Subcutaneous adipose tissue (tissue), 4 donors: Measurements from ENCODE around the gene BAHD1. TPM values are rescaled to one million over a fixed set of nuclear protein-coding genes. Genes with fewer than 3 reads are reported as not detected.

ENCODE experiments used
- CTCF ChIP-seq: fragments of 450-650 bp; IDR thresholded peaks from one replicate; pipeline ENCODE4 v1.5.1; 2016; ENCODE audit warnings: low read depth, mild to moderate bottlenecking, control low read depth, antibody characterized with exemption, moderate library complexity
- total RNA-seq, 4 donors: library from RNA; depleted of rRNA; stranded (reverse); fragments of >200 nt; gene quantifications; one replicate each; pipeline ENCODE4 v1.1.0, GENCODE V29; 2016

The BAHD1 gene
- total RNA-seq, 4 donors from 2014 or later: 4.1 to 17.1 (median 9.1) TPM

DNA sequence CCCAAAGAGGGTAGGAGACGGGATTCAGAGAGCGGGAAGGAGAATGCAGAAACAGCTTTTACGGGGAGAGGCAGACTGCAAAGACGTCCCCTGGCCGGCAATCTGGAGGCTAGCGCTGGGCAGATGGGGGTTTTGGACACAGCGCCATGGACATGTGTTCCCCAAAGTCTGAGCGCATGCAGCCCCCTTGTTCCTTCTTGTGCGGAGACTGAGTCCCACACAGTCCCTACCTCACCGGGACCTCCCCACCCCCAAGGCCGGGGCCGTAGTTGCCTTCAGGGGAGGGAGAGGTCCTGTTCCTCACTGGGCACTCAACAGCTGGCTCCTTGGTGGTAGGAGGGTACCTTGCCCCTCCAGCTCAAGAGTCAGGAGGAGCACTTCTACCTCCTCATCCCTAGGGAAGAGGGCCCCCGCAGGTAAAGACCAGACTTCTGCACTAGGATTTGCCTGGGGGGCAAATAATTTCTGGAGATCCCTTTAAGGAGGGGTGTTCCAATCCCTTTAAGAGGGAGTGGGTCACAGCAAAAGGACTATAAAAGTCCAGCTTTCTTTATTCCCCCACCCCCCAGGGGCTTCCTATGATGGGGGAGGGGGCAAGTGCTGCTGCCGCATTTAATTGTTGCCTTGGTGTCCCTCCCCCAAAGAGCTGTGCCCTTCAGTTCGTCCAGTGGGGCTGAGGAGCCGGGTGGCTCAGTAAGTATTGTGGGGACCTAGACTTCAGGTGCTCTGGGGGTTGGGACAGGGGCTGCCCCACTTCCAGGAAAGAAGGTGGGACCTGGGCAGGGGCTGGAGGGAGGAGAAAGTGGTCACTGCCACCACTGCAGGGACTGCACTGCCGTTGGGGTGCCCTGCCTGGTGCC is 3.6 kb upstream of the BAHD1 start:
- TF ChIP-seq CTCF: no peak

DNA sequence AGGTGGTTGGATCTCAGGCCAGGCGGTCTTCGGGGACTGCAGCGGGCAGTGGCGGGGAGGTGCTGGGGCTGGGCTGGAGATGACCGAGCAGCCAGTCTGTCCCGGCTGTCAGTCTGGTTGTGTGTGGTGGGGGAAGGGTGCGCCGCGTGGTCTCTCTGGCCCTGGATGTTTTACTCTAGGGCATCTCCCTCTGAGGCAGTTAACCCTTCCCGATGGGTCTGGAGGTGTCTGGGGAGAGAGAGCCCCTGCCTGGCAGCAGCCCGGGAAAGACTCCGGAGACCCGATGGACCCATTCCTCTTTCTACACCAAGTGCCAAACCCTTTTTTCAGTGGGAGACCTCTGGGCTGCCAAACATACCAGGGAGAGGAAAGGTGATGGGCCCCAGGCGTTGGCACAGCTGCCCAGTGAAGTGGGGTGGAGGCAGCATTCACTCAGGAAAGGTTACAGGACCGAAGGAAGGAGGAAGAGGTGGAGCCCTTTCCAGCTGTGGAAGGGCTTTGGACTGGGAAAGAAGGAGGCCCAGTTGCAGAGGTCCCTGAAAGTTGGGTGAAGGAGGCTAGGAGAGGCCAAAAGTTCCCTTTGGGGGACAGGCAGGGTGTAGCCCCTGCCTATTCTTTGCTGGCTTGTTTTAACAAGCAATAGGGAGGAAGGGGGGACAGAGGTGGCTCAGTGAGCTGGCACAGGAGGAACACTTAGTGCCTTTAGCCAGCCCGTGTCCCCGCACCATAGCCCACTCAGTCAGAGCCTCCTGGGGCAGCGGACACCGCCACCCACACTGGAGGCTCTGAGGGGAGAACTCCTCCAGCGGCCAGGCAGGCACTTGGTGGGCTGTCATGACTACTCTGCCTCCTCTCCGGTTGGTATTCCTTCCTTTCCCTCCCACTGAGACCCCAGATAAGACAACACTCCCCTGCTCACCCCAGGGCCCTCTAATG is 2.7 kb upstream of the BAHD1 start:
- TF ChIP-seq CTCF: no peak

DNA sequence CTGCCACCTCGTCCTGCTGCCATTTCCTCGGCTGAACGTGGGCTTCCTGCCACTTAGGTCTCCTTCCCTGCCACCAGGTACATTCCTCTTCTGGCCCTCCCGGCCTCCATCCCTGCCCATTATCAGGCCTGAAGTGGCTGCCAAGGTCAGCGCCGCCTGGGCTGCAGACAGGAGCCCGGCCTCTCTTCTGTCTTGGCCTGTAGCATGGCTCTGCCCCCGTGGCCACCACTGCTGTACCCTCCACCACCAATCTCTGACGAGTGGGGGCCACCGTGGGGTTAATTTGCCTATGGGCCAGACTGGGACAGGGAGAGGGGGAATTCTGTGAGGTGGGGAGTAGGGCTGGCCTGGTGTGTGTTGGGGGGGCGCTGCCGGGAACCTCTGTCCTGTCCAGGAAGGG is 2.0 kb upstream of the BAHD1 start:
- TF ChIP-seq CTCF: no peak

DNA sequence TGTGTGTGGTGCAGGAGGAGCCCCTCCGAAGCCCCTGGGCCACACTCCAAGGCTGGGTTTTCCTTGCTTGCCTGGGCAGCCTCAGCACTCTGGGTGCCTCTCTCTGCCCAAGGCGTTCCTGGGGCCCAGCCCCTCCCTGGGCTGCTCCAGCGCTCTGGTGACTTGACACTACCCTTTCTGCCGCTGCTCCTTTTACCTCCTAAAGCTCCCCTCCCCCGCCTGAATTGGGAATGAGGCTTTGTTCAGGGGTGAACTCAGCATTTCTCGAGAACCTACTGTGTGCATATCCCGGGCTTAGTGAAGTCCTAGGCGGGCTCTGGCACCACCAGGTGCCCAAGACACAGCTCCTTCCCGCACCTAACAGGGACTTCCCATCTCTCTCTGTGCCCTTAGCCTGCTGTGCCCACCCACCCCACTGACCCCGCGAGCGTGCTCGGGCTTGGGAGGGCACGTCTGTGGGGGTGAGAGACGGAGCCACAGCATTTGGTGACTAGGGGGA is 1.2 kb upstream of the BAHD1 start:
- TF ChIP-seq CTCF: no peak

DNA sequence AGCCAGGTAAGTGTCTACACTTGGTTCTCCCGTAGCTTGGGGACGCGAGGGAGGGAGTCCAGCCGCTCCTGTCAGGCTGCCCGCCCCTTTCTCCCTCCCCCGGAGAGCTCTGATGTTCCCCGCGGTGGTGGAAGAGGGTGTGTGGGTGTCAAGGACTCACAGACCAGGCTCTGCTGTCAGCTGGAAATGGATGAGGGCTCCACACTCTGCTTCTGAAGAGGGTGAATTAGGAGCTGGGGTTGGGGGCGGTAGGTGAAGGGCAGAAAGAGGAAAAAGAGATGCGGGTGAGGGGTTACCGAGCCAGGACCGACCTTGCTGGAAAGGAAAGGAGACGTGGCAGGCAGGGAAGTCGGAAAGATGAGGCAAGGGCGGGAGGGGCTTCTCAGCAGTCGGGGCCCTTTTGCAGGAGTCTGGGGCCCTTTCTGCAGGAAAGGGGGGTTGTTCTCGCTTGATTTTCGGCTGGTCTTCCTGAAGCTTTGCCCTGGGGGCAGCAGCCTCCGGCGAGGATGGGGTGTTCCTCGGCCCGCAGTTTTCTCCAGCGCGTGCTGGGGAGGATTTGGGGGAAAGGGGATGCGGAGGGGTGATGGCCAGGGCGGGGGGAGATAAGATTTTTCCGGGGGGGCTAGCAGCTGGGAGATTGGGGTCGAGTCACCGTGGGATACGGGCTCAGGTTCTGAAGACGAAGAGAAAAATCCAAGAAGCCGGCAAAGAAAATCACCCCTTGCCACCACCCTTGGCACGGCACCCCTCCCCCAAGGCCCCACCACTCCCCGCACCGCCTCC is 602 bp upstream of the BAHD1 start:
- TF ChIP-seq CTCF: no peak

DNA sequence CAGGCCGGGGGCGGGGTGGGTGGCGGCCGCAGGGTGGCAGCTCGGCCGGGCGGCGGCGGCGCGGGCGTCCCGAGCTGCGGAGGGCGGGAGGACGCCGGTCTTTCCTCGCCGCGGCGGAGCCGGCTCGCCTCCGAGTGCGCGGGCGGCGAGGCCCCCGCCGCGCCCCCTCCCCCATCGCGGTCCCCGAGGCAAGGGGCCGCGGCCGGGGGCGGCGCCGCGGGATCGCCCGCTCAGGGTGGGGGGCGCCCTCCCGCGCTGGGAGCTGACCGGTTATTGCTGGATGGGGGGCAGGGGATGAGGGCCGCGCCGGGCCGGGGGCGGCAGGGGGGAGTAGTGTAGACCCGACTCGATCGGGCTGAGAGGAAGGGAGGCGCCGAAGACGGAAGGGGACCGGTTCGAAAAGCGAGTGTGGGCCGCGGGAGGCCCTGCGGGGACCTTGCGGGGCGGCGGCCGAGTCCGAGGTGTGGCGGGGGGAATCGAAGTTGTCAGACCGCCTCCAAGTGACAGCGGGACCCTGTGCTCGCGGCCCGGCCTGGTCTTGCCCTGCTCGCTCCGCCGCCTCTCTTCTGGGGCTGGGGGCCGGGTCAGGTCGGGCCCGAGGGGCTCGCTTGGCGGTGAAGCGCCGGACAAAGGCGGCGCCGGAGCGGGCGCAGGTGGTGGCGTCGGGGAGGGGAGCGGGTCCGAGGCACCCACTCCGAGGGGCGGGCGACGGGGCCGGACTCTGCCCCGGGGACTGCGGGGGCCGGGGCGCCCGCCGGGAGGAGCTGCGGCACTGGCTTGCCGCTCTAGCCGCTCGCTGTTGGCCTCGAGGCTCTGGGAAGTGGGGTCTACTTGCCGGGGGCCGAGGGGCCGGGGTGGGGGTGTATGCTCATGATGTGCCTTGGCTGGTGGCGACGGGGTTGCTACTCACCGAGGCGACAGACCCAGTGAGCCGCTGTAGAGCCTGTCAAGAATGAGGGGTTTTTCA is 1.1 kb downstream of the BAHD1 start:
- TF ChIP-seq CTCF: no peak
